ENCODE results near the gene GPR137. TPM values are rescaled to one million over a fixed set of nuclear protein-coding genes. Genes with fewer than 3 reads are reported as not detected.

Gene GPR137
- total and polyA plus RNA-seq, 9 of the 15 experiments (the other 6 are each of a cell fraction or from before 2014, with no cell fraction given), result 0.32 to 26.7 (median 10.7) TPM

GRCh38 chr11:64269540-64270220, 16.0 kb upstream of the GPR137 start (continued):
- TF ChIP-seq ZNF395 (CRISPR knock-in tag; IDR thresholded peaks at IDR 0.05) (no peak), ZBTB17 (CRISPR knock-in tag; IDR thresholded peaks at IDR 0.05) (peak; percentile 28; the same call in 1 of the 2 replicates), ZBTB8A (IDR thresholded peaks at IDR 0.05; ENCODE audit: partially characterized antibody) (no peak), CHAMP1 (IDR thresholded peaks at IDR 0.05) (no peak), CHD7 (IDR thresholded peaks at IDR 0.05; ENCODE audit: low read depth, low read length) (no peak), ZNF3 (CRISPR knock-in tag; IDR thresholded peaks at IDR 0.05) (no peak), CBX2 (IDR thresholded peaks at IDR 0.05; ENCODE audit: insufficient read depth, low read length, poor library complexity, severe bottlenecking) (no peak)
